Stimulated activated CD8-positive, alpha-beta memory T cell treated with anti-CD3 and anti-CD28 coated beads, Interleukin-7, amount 100 ng/mL, for 24 hours (primary cell): Measurements from ENCODE around the gene FKTN.
A peak's percentile ranks its signal among the peaks of the same experiment; 100 is the strongest.
"Not testable (repeated sequence)": the region's sequence is repeated elsewhere in the genome, so short reads cannot be mapped to it uniquely, and the experiment has no call there.

Source experiments
- DNase-seq: peaks from one replicate; pipeline ENCODE4 v3.0.0-alpha.2; 2020; ENCODE audit warnings: low read depth

Gene FKTN

GRCh38 chr9:105557804-105558610 lies at the start of gene FKTN:
Gene FKTN (plus strand): TSS chr9:105558131. CDS start chr9:105575033, 16,902 bp downstream.
- DNase-seq, result peak; percentile 65

GRCh38 chr9:105508530-105508929 lies 49.4 kb upstream of the FKTN start:
- no peak for DNase-seq

- no peak for DNase-seq
Observed at GRCh38 chr9:105510024-105510423, 47.9 kb upstream of the FKTN start.

- no peak for DNase-seq
Observed at GRCh38 chr9:105511446-105511845, 46.5 kb upstream of the FKTN start.

- no peak for DNase-seq
Observed at GRCh38 chr9:105515811-105516413, 42.0 kb upstream of the FKTN start.

GRCh38 chr9:105519710-105520369 lies 38.1 kb upstream of the FKTN start:
- DNase-seq, result not testable (repeated sequence)

DNA sequence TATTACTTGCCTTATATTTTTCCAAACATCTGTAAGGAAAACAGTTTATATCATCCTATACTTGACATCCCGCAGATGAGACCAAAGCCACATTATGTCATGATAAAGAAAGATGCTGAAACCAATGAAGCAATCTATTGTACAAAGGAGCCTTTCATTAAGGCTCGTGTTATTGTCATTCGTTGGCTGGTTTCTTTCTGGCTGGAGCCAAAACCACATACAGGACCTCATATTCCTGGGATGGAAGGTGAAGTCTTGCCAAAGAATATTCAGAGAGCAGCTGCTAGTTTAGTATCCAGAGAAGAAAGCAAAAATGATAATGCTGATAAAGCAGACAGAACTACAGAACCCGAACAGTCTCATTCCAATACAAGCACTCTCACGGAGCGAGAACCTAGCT lies 36.9 kb upstream of the FKTN start:
- DNase-seq, result not testable (repeated sequence)

DNA sequence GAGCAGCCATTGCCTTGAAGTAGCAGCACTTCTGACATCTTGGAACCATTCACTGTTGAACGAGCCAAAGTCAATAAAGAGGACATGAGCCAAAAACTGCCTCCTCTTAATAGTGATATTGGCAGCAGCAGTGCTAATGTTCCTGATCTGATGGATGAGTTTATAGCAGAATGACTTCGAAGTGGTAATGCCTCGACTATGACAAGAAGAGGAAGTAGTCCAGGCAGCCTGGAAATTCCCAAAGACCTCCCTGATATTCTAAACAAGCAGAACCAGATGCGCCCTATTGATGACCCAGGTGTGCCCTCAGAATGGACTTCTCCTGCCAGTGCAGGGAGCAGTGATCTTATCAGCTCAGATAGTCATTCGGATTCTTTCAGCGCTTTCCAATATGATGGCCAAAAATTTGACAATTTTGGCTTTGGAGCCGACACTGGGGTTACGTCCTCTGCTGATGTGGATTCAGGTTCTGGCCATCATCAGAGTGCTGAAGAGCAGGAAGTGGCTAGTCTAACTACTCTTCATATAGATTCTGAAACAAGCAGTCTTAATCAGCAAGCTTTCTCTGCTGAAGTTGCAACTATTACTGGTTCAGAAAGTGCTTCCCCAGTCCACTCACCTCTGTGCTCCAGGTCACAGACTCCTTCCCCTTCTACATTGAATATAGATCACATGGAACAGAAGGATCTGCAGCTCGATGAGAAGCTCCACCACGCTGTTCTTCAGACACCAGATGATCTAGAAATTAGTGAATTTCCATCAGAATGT lies 35.1 kb upstream of the FKTN start:
- not testable (repeated sequence) for DNase-seq

DNA sequence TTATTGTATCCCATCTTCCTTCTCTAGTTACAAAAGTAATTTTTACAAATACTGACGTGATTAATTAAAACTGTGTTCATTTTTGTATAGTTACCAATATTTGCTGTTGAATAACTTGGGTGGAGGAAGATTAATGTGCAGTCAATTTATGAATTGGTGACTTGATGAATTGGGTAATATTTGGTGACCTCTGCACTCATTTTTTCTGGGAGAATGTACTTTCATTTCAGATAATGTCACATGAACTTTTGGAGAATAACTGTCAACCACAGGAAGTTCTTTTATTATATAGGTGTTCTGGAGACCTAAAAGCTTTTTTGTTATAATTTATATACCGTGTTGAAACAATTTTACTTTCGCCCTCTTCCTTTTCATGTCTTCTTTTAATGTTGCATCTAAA lies 26.4 kb upstream of the FKTN start:
- no peak for DNase-seq

DNA sequence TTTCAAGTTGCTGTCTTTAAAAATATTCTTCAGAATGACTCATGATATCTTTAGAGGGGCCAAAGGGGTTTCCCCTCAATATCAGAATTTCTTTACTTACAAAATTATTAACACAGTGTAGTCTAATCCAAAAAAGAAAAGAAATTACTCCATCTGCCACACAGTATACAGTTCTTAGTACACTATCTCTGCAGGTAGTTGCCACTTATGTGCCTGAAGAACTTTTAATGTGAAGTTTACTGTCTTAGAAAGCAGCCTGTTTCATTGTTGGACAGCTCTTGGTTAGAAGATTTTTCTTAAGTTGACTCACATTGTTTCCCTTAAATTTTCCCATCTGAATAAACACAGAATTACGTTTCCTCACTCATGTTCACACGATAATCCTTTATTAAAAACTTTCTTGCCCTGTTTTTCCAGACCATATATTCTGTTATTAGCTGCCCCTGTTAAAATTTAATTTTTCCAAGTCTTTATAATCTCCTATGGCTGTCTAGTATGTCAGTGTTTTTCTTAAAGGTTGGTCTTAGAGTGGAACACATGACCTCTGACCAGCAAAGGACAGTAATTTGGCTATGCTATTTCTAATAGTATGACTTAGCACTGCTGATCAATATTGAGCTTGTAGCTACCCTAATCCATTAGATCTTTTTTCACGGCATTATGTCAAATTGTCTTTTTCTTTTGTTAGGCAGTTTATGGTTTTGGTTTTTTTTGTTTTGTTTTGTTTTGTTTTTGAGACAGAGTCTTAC lies 21.8 kb upstream of the FKTN start:
- no peak for DNase-seq

- no peak for DNase-seq
Observed at GRCh38 chr9:105539452-105539851, 18.5 kb upstream of the FKTN start.

DNA sequence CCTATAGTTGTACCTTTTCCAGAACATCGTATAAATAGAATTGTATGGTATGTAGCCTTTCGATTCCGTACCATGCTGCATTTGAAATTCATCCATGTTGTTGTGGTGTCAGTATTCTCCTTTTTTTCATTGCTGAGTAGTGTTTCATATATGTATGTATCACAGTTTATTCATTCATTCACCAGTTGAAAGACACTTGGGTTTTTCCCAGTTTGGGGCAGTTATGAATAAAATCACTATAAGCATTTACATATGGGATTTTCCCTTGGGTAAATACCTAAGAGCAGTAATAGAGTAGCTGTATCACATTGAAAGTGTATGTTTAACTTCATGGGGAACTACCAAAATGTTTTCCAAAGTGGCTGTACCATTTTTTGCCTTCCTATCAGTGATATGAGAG lies 16.1 kb upstream of the FKTN start:
- no peak for DNase-seq

- DNase-seq, result no peak
Observed at GRCh38 chr9:105554042-105554441, 3.9 kb upstream of the FKTN start.

DNA sequence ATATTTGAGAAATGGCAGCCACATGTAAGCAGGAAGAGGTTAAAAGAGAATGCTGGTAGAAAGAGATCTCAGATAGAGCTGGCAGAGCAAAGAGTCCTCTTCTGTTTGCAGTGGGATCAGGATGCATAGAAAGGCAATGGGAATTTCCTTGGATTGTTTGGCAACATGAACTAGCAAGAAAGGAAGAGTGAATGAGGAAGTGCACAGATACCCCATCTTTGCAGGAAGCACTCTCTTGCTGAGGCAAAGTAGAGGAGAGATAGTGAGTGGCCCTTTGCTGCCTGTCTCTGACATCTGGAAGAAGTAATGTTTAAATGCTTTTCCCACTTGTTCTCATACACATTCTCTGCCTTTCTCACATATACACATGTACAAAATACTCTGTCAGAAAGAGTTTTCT lies 14.5 kb downstream of the FKTN start:
- no peak for DNase-seq

- not testable (repeated sequence) for DNase-seq
Observed at GRCh38 chr9:105579952-105580351, 22.0 kb downstream of the FKTN start.

- not testable (repeated sequence) for DNase-seq
Observed at GRCh38 chr9:105581550-105581949, 23.6 kb downstream of the FKTN start.

DNA sequence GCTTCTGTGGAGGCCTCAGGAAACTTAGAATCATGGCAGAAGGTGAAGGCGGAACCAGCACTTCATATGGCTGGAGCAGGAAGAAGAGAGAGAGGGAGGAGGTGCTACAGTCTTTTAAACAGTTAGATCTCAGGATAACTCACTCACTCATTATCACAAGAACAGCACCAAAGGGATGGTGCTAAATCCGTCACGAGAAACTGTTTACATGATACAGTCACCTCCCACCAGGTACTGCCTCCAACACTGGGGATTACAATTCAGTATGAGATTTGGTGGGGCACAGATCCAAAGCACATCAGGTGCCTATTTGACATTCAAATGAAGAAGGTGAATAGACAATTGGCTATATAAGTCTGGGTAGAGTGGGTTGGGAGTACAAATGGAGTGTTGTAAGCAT lies 35.2 kb downstream of the FKTN start:
- no peak for DNase-seq

DNA sequence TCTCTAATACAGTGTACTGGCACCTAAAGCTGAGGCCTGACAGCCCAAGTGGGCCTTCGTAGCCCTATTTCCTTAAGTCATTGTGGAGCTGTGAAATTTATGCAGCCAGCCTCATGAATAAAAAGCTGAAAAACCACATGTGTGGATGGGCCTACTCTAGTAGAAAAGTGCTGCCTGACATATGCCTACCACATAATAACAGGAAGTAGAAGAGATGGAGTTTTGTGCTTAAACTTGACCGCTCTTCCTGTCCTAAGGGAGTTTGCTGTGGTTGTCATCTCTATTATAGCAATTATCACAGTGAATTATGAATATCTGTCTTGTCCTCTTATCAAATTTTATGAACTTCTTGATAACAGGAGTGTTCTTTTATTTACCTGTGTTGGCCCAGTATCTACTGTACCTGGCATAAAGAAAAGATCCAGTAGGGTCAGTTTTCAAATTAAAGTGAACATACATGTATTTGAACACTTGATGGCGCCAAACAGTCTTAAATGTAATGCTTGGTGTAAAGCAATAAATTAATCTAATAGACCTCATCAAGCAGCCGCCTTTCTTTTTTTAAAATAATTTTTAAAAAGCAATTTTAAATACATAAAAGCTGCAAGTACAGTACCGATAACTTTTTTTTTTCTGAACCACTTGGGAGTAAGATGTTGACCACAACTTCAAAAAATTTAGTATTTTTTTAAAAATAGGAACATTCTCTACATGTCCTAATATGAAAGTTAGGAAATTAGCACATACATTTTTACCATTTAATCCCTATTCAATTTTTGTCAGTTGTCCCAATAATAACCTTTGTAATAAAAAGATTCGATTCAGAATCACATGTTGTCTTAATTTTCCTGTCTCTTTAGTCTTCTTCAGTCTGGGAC lies 51.0 kb downstream of the FKTN start:
- no peak for DNase-seq

DNA sequence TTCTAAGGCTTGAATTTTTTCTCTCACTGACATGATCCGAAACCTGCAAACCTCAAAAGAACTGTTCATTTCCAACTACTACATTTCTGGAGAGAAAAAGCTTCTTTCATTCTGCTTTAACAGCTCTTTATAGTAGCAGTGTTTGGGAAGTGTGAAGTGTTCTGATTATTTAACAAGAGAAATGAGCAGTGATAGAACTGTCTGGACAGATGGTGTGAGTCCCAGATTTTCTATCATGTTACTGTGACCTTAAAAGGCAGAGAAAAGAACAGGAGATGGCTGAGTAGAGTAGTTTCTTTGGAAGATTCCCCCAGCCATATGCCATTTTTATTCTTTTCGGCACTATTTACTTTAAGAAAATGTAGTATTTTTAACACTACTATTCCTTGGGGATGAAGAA lies 63.1 kb downstream of the FKTN start:
- no peak for DNase-seq

DNA sequence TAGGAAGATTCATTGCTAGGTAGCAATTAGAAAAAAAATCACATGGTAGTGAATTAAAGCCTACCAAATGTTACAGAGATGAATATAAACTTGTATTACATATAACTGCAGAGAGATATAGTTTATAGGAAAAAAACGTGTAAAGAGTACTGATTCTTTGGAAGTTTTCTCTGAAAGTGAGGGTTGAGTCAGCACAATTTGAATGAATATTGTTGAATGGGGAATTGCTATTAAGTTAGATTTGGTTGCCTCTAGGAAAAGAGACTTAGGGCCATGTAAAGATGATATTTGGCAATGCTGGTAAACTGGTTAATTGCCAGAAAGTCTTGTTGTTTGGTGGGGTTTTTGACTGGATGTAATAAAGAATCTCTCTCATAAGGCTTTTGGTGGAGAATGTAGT lies 67.2 kb downstream of the FKTN start:
- no peak for DNase-seq

DNA sequence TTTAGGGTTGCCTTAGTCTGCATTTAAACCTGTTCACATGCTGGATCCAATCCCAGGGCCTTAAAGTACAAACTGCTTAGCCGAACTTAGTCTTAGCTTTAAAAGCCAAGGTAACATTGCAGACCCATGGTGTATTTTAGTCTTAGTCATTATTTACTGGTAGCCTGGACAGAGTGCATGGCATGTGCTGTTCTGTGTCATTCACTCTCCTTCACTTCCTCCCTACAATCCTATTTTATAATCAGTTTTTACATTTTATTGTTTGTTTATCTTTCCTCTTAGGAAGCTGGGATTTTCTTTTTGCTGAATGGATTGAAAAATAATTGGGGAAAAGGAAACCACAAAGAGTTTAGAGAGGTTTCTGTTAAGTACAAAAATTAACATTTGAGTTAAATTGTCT lies 74.9 kb downstream of the FKTN start:
- DNase-seq, result no peak
